Stimulated activated CD8-positive, alpha-beta memory T cell treated with anti-CD3 and anti-CD28 coated beads, Interleukin-4, amount 100 ng/mL, for 24 hours (primary cell): ENCODE data around the gene SYNJ2.

Experiments used
- DNase-seq: peaks from one replicate; pipeline ENCODE4 v3.0.0-alpha.2; 2020; ENCODE audit warnings: low read depth

Gene SYNJ2

DNA sequence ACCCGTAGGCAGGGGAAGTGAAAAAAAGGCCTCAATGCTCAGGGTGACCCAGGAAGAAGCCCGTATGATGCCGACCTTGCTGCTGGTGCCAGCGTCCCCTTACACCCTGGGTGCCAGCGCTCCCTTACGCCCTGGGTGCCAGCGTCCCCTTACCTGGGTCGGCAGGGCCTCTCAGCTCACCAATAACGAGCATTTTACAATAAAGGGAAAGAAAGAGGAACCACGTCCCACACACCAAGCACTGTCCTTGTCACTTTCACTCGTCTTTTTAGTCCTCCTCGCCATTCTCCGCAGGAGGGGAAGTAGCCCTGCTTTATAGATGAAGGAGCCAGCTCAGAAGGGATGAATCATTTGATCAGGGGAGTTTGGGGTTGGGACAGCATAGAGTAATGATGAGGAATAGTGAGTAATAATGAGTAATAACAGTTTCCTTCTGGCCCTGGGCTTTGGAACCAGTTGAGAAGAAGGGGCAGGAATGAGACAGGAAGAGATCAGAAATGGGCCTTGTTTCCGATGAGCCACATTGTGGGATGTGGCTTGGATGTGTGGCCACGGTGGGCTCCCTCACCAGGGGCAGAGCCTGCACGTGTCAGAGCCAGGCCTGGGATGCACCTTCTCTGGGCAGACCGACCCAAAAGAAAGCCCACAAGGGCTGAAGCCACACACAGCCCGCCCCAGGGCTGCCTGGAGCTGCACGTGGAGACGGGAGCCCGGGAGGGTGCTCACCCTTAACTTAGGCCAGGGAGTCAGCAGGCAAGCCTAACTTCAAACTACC lies 75.7 kb downstream of the SYNJ2 start:
- no peak for DNase-seq

DNA sequence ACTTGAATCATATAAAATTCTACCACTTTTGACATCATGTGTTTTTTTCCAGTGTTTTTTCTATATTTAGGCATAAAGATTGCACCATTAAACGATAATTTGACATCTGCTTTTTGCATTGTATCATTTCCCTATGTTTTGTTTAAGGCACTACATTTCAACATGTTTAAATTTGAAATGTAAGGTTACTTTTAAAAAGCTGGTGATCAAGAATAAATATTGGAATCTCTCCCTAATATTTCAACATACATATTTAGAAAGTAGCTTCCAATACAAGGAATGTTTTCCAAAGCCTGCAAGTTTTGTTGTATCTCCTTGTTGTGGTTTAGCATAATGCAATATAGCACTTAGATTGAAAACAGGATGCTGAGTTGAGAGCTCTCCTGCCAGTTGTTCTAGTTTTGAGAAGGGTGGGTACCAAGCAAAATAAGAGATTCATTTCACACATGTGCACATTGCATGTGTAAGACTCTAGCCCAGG lies 76.5 kb downstream of the SYNJ2 start:
- DNase-seq, result no peak

- DNase-seq, result no peak
Observed at GRCh38 chr6:158059108-158059507, 77.4 kb downstream of the SYNJ2 start.

DNA sequence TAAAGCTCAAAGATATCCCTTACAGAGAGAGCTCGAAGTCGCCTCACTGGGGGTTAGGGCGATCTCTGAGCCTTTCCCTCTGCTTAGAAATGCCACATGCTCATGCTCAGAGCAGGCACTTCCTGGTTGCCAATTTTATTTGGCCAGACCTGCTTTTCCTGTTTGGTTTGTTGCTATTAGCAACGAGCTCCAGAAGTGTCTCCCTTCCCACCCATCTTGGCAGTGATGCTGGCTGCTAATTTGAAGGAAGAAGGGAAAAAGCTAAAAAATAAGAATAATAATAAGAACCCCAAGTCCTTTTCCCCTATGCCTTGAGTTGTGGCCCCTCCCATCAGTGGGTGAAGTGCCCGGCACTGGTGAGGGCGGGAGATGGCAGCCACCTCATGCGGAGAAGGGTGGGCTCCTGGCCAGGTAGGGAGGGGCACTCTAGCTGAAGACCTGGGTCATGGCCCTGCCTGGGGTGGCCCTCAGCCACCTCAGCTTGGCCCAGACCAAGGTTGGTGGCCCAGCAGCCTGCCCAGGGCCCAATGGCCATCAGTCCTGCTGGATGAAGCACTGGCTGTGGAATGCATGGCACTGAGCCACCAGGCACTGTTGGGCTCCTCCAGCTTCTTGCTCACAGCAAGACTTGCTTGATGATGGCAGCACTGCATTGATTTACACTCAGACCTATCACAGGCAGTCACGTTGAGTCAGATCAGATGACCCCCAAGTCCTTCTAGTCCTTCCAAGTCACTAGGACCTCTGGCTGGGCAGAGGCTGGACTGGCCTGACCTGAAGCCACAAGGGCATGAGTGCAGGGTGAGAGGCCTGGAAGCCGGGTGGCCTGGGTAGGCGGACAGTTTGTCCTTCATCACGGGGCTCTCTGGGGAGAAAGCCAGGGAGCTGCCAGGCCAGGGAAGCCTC lies 79.0 kb downstream of the SYNJ2 start:
- no peak for DNase-seq

DNA sequence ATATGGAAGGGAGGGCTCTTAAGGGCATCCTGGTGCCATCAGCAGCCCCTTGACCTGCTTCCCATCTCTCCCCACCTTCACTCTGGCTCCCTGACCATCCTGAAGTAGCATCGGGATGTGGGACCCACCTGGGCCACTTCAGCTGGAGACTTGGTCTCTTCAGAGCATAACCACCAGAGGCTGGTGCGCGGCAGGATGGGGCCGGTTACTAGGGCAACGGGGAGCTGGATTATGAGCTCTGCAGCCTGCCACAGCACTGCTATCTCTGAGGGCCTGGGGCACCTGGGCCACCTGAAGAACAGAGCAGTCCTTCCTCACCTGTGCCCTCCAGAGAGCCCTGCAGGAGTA lies 79.7 kb downstream of the SYNJ2 start:
- no peak for DNase-seq

GRCh38 chr6:158061709-158062461 lies 80.2 kb downstream of the SYNJ2 start:
- DNase-seq, result no peak

DNA sequence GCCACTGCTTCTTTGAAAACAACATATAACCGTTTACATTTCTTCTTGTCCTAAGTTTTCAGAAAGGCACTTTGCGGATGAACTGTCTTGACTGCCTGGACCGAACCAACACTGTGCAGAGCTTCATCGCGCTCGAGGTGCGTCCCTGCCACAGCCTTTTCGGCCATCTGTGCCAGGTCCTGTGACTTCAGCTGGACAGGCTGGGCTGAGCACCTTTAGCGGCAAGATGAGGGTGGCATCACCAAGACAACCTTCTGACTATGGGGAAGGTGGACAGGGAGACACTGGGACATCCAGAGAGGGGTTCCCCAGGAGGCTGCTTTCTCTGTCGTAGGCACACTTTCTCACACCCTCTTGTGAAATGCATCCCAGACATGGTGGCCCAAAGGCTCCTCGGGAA lies 82.1 kb downstream of the SYNJ2 start:
- no peak for DNase-seq

DNA sequence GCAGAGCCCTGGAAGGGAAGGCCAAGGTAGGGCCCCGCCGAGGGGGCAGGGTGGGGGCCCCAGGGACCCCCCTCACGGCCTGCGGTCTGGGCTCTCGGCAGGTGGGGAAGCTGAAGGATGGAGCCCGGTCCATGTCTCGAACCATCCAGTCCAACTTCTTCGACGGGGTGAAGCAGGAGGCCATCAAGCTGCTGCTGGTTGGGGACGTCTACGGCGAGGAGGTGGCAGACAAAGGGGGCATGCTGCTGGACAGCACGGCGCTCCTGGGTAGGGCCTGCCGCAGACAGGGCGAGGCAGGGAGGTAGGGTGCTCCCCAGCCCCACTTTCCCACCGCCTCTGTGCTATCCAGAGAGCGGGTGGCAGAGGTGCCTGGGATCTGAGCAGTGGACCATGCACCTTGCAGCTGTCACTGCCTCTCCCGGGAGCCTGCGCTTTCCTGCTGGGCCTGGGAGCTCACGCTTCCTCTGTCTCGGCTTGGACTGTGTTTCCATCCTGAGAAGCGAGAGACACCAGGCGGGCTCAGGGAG lies 83.1 kb downstream of the SYNJ2 start:
- no peak for DNase-seq

DNA sequence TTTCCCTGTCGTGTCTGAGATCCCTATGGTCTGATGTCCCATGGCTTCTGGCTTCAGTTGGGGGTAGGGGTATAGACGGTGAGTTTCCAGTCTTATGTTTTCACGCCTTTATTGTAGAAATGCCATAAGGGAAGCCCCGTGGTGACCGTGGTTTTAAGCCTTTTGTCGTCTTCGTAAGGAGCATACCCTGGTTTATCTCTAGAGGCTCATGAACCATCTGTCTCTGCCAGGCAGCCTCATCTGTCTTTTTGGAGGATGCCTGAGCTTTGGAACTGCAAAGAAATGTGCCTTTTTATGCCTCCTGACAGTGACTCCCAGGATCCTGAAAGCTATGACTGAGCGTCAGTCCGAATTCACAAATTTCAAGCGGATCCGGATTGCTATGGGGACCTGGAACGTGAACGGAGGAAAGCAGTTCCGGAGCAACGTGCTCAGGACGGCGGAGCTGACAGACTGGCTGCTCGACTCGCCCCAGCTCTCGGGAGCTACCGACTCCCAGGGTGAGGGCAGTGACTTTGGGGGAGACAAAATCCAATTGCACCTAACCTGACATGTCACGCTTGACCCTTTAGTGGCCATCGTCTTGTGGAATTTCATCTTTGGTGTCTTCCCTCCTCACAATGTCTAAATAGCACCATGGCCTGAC lies 84.6 kb downstream of the SYNJ2 start:
- DNase-seq, result no peak

GRCh38 chr6:158067436-158068015 lies 85.9 kb downstream of the SYNJ2 start:
- DNase-seq, result no peak

- DNase-seq, result no peak
Observed at GRCh38 chr6:158068156-158068892, 86.7 kb downstream of the SYNJ2 start.

DNA sequence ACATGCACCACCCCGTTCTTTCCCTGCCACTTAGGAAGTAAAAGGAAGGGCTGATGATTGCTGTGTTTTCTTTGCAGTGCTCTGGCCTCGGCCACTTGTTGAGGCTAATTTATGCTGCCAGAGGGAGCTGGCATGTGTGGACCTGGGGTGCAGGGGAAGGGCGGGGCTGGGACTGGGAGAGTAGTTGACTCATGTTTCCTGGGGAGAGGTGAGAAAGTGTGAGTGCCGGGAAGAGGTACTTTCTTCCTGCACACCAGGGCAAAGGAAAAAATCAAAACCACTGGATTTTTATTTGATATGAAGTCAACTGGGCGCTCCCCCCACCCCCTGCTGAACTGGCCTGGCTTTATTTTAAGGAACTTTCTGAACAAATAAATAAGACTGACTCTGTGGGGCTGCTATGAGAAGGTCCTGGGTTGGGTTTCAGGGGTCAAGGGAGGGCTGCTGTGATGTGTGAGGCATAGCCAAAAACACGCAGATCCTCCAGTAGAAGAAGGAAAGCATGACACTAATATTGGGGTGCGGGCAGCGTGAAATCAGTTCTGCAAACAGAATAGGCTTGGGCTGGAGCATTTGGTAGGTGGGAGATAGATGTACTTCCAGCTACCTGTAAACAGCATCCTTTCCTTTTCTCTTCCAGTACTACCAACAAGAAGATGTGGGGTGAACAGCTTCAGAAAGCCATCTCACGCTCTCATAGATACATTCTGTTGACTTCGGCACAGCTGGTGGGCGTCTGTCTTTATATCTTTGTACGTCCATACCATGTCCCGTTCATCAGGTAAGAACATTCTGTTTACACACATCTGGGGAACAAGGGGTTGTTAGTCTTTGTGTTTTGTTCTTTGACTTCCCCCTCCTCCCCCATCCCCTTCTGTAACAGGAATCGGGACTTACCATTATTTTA lies 87.5 kb downstream of the SYNJ2 start:
- no peak for DNase-seq

GRCh38 chr6:158069800-158070195 lies 88.1 kb downstream of the SYNJ2 start:
- no peak for DNase-seq

GRCh38 chr6:158070513-158070912 lies 88.8 kb downstream of the SYNJ2 start:
- DNase-seq, result no peak

DNA sequence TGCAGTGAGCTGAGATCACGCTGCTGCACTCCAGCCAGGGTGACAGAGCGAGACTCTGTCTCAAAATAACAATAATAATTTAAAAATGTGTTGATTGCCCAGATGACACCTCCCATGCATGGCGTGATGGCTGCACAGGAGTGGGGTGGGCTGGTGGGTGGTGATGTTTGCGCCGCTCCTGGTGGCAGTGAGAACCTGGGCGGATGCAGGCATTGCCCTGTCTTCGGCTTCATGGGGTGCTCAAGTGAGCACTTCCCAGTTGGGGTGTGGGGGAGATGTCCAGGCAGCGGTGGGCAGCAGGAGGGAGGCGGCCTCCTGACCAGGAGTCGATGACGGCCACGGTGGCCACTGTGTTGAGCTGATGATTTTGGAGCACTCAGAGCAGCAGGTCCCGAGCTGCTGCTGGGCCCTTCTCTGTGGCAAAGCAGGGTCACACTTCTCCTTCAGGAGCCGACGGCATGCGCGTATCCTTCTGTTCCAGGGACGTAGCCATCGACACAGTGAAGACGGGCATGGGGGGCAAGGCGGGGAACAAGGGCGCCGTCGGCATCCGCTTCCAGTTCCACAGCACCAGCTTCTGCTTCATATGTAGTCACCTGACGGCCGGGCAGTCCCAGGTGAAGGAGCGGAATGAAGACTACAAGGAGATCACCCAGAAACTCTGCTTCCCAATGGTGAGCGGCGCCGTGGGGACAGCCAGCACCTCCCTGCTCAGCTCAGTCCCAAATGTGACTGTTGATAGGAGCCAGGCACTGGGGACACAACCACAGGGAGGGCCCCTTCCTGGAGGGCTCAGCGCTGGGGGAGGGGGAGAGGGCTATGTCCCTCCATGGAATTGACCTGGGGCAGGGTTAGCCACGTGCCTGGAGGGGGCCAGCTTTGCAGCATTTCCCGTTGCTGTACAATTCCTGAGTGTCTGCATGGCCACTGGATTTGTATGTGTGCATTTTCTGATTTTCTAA lies 89.7 kb downstream of the SYNJ2 start:
- DNase-seq, result no peak

GRCh38 chr6:158072083-158072721 lies 90.5 kb downstream of the SYNJ2 start:
- peak; percentile 53 for DNase-seq

GRCh38 chr6:158073776-158074175 lies 92.1 kb downstream of the SYNJ2 start:
- no peak for DNase-seq

DNA sequence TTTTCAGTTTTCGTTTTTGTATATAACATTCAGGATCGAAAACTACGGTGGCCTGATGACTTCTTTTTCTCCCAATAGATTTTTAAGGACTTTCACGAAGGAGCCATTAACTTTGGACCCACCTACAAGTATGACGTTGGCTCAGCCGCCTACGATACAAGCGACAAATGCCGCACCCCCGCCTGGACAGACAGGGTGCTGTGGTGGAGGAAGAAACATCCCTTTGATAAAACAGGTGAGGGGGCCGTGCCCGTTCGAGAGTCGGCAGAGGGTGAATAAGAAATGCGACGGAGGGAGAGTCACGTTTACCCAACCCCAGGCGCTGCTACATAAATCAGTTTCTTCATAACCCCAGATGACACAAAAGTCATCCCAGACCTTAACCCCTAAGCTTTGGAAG lies 94.9 kb downstream of the SYNJ2 start:
- no peak for DNase-seq
